Endothelial cell of hepatic sinusoid (primary cell): ENCODE measurements around the gene WTIP.

Source experiments
- in situ Hi-C: cut with HindIII; loops from 2 replicates; pipeline ENCODE4 v1.10.0; 2017; ENCODE audit warnings: low sequenced_read_pairs

Gene WTIP

DNA sequence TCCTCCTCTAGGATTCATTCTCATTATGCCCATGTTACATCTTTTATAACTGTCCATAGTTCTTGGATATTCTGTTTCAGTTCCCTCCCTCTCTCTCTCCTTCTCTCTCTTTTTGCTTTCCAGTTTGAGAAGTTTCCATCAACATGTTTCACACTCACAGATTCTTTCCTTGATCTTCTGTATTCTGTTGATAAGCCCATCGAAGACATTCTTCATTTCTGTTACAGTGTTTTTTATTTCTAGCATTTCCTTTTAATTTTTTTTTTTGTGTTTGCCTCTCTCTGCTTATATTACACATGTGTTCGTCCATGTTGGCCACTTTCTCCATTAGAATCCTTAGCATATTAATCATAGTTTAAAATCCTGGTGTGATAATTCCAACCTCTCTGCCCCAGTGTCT is 68.3 kb downstream of the WTIP start:
- in situ Hi-C loops: no loop called here

DNA sequence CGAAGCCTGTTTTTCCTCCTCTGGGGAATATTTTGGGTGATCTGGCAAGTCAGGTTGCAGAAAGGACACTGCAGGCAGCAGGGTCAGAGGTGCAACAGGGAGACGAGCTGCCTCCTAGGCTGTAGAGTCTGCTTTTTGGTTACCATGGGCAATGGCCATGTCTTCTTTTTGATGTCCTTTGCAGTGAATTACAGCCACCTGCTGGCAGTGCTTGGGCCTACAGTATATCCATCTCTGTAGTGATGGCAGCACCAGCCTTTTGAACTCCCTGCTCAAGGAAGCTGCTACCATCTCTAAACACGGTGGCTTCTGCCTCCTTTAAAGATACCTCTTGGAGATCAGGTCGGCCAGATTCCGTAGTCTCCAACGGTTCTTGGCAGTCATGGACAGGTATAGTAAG is 73.9 kb downstream of the WTIP start:
- in situ Hi-C loops: no loop called here

DNA sequence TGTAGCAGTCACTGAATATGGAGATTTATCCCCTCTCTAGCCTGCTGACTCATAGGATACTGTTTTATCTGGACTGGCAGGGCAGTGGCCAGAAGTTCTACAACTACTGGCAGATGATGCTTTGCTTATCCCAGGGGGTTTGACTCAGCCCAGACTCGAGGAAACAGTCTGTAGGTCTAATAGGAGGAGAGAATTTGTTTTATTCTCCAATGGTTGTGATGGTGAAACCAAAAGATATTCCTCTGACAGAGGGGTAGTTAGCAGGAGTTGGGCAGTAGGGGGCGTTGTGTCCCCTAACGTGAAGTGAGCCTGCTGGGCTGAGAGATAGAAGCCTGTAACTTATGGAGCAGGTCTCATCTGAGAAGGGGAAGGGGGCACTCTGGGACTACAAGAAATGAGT is 74.9 kb downstream of the WTIP start:
- in situ Hi-C loops: no loop called here

DNA sequence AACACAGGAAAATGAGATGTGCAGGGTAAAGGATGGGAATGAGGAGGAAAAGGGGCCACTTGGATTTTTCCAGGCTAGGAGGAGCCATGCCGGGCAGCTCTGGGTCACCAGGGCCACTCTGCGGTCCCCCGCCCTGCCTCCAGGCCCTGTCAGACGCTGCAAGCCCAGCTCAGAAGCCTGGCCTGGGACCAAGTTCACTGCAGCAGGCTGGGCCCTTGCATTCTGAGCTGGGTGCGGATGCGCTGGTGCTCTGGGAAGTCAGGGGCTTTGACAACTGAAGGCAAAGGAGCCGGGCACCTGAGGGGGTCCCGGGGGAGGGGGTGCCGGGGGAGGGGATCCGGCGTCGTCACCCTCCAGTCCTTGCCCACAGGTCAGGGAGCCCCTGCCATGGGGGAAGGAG is 77.5 kb downstream of the WTIP start:
- in situ Hi-C loops: no loop called here

DNA sequence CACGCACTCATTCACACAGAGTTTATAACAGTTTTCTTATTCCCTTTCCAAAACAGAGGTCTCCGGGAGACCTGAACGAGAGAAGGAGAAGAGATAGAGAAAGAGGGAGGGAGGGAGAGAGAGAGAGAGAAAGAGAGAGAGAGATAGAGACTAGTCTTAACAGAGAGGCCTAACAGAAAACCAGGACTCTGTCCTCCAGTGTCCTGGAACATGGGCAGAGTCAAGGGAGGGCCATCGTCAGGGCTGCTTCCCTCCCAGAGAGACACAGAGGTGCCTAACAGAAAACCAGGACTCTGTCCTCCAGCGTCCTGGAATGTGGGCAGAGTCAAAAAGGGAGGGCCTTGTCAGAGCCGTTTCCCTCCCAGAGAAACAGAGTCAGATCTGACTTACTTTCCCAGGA is 78.7 kb downstream of the WTIP start:
- in situ Hi-C loops: no loop called here
